OCI-M1 (cell line): ENCODE results near the gene ZFHX2.
"Not testable (repeated sequence)": the region's sequence is repeated elsewhere in the genome, so short reads cannot be mapped to it uniquely, and the experiment has no call there.

Experiments used
- DNase-seq: peaks from one replicate; lab custom pipeline; 2025; lab: John Stamatoyannopoulos, UW

The ZFHX2 gene

GRCh38 chr14:23551266-23552028, at the start of gene ZFHX2:
ZFHX2 (minus strand) TSS chr14:23551765; CDS start chr14:23535325, 16,440 bp downstream.
- peak; percentile 84 for DNase-seq

DNA sequence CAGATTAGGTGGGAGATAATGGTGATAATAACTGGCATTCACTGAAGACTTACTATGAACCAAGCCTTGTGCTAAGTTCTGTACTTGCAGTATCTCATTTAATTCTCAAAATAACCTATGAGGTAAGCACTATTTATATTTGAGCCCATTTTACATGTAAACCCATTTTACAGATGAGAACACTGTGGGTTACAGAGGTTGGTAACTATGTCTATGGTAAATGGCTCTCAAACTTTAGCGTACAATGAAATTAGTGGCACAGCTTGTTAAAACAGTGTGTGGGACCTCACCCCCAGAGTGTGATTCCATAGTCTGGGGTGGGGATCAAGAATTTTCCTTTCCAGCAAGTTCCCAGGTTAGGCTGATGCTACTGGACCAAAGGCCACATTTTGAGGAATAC, 49.2 kb upstream of the ZFHX2 start:
- no peak for DNase-seq

- DNase-seq = no peak
Observed at GRCh38 chr14:23600322-23600707, 48.8 kb upstream of the ZFHX2 start.

DNA sequence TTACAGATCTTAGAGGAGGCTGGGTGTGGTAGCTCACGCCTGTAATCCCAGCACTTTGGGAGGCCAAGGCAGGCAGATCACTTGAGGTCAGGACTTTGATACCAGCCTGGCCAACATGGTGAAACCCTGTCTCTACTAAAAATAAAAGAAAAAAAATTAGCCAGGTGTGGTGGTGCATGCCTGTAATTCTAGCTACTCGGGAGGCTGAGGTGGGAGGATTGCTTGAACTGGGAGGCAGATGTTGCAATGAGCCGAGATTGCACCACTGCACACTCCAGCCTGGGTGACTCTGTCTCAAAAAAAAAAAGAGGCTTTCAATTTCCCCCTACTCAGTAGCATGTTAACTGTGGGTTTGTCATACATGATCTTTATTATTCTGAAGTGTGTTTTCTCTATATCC, 42.6 kb upstream of the ZFHX2 start:
- DNase-seq = not testable (repeated sequence)

DNA sequence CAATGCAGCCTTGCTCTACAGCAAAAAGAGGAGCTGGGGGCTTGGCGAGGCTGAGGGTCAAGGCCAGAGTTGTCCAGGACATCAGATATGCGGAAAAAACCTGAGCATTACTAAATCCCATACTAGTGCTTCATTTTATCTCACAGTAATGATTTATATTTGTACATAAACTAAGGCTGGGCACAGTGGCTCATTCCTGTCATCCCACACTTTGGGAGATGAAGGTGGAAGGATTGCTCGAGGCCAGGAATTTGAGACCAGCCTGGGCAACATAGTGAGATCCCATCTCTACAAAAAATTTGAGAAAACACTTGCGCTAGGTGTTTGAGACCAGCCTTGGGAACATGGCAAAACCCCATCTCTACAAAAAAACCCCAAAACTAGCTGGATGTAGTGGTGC, 38.6 kb upstream of the ZFHX2 start:
- no peak for DNase-seq

GRCh38 chr14:23589606-23590005, 38.0 kb upstream of the ZFHX2 start:
- no peak for DNase-seq

GRCh38 chr14:23588884-23589598, 37.5 kb upstream of the ZFHX2 start:
- peak; percentile 95 for DNase-seq

GRCh38 chr14:23584527-23585203, 33.1 kb upstream of the ZFHX2 start:
- DNase-seq = not testable (repeated sequence)

DNA sequence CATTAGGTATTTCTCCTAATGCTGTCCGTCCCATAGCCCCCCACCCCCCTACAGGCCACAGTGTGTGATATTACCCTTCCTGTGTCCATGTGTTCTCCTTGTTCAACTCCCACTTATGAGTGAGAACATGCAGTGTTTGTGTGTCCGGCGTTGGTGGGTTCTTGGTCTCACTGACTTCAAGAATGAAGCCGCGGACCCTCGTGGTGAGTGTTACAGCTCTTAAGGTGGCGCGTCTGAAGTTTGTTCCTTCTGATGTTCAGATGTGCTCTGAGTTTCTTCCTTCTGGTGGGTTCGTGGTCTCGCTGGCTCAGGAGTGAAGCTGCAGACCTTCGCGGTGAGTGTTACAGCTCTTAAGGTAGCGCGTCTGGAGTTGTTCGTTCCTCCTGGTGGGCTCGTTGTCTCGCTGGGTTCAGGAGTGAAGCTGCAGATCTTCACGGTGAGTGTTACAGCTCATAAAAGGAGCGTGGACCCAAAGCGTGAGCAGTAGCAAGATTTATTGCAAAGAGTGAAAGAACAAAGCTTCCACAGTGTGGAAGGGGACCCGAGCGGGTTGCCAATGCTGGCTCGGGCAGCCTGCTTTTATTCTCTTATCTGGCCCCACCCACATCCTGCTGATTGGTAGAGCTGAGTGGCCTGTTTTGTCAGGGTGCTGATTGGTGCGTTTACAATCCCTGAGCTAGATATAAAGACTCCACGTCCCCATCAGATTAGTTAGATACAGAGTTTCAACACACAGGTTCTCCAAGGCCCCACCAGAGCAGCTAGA, 32.4 kb upstream of the ZFHX2 start:
- DNase-seq = not testable (repeated sequence)

DNA sequence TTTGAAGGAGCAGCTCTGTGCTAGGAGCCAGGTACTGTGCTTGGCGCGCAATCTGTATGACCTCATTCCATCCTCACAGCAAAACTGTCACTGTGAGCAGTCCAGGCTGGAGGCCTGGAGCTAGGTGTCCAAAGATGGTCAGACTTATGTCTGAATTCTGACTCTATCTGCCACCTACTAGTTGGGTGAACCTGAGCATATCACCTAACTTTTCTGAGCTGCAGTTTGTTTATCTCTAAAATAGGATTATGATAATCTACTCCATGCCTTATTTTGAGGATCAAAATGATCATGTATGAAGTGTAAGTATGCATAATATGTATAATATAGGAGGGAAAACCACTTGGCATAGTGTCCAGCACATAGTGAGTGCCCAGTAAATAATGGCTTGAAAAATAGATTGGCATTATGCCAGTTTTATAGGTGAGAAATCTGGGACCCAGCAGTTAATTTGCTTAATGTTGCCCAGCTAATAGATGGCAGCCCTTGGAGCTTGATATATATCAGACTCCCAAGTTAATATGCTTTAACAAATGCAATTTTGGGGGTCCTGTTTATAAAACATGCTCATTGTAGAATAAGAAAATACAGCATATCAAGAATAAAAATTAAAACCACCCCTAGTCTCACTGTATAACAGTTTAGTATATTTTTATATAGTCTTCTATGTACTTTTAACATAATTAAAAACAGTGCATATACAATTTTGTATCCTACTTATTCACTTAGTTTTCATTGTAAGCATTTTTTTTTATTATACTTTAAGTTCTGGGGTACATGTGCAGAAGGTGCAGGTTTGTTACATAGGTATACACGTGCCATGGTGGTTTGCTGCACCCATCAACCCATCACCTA, 31.6 kb upstream of the ZFHX2 start:
- DNase-seq = no peak

DNA sequence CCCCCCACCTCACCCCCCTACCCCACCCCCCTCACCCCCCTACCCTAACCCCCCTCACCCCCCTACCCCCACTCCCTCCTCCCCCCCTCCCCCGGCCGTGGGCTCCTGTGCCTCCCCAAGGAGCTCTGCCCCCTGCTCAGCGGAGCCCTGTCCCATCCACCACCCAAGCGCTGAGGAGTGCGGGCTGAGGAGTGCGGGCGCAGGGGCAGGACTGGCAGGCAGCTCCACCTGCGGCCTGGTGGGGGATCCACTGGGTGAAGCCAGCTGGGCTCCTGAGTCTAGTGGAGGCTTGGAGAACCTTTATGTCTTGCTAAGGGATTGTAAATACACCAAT, 29.4 kb upstream of the ZFHX2 start:
- no peak for DNase-seq

GRCh38 chr14:23580152-23580926, 28.8 kb upstream of the ZFHX2 start:
- no peak for DNase-seq

- DNase-seq = no peak
Observed at GRCh38 chr14:23579739-23580138, 28.2 kb upstream of the ZFHX2 start.

DNA sequence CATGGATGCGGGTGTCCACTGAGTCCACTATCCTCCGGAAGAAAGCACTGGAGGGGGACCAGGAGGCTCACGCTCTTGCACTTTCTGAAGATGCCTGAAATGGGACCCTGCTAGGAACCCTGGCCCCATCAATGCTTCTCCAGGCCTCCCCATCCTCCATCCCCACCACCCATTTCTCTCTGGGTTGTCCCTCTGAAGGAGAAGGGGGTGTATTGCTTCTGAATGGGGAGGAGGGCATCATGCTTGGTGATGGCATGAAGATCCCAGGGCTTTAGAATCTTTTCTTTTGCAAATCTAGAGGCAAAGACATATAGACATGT, 27.7 kb upstream of the ZFHX2 start:
- no peak for DNase-seq

DNA sequence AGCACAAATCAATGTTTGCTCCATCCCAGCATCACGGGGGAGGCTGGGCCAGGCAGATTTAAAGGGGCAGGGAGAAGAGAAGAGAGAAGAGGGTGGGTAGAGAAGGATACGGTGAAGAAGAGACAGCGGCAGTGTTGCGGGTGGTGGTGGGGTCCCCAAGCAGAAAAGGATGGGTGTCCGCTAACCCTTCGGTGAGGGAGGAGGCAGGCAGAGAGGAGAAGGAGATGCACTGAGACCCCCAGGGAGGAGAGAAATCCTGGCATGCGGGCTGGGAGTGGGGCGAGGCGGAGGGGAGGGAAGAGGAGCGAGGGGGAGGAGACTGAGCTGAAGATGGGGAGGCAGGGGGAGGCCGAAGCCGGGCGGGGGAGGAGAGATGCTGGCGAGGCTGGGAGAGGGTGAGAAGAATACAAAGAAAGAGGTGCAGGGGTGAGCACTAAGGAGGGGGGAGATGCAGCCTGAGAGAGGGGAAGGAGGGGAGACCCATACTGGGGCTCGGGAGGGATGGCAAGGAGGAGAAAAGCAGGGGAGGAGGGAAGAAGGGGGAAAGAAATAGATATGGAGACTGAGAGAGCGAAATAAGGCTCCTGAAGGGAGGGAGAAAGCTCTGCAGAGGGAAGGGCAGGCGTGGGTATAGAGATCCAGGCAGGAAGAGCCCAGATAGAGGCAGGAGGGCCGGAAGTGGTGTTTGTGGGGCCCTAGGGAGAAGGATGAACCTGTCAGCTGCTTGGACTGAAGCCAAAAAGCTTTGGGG, 27.2 kb upstream of the ZFHX2 start, which contains the start of gene JPH4:
Gene JPH4 (minus strand): TSS at position 231 of the 751 bp plus-strand sequence. CDS start 1,337 bp downstream, outside the sequence.
- no peak for DNase-seq

GRCh38 chr14:23577710-23578392, 26.3 kb upstream of the ZFHX2 start:
- DNase-seq = no peak

DNA sequence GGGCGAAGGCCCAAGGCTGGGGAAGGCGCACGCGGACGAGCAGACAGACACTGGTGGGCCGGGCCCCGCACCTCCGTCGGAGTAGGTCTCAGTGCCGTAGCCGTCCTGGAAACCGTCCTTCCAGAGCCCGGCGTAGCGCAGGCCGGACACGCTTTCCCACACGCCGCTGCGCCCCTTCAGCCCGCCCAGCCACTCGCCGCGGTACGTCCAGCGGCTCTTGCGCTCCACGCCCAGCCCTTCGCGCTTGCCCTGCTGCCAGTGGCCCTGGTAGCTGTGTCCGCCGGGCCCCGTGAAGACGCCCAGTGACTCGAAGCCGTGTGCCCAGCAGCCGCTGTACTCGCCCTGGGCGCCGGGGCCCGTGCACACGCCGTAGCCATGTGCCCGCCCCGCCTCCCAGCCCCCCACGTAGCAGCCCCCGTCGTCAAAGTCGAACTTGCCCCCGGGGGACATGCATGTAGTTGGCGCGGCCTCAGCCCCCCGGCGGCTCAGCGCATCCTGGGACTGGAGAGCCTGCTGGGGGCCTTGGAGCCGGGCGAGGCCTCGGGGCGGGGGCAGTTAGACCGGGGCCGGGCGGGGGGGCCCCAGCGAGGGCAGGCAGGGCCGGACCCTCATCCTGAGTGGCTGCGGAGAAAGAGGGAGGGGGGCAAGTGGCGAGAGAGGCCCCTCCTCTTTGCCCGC, 25.6 kb upstream of the ZFHX2 start:
- no peak for DNase-seq

GRCh38 chr14:23573384-23574015, 21.9 kb upstream of the ZFHX2 start:
- DNase-seq = no peak
